NOMO-1 treated with DMSO at 0.1 percent for 48 hours (cell line): Measurements from ENCODE around the gene TNPO2.
"Not testable (repeated sequence)": the region's sequence is repeated elsewhere in the genome, so short reads cannot be mapped to it uniquely, and the experiment has no call there.

Experiments used
- DNase-seq: peaks from one replicate; lab custom pipeline; 2025; ENCODE audit not compliant: unreplicated experiment; lab: John Stamatoyannopoulos, UW

Gene TNPO2

GRCh38 chr19:12678039-12678438 lies 45.7 kb downstream of the TNPO2 start:
- not testable (repeated sequence) for DNase-seq

GRCh38 chr19:12676928-12677327 lies 46.8 kb downstream of the TNPO2 start:
- no peak for DNase-seq

GRCh38 chr19:12676384-12676792 lies 47.3 kb downstream of the TNPO2 start:
- peak; percentile 51 for DNase-seq

- DNase-seq = no peak
These were observed 47.8 kb downstream of the TNPO2 start for GRCh38 chr19:12675940-12676339.

- no peak for DNase-seq
These were observed 48.3 kb downstream of the TNPO2 start for GRCh38 chr19:12675399-12675798.

GRCh38 chr19:12672744-12673143 lies 51.0 kb downstream of the TNPO2 start:
- no peak for DNase-seq

- DNase-seq = no peak
These were observed 53.4 kb downstream of the TNPO2 start for GRCh38 chr19:12670159-12670928.

GRCh38 chr19:12669270-12670158 lies 54.2 kb downstream of the TNPO2 start:
- DNase-seq = peak; percentile 66

GRCh38 chr19:12668932-12669269 lies 54.8 kb downstream of the TNPO2 start:
- DNase-seq = no peak

GRCh38 chr19:12668346-12668745 lies 55.4 kb downstream of the TNPO2 start:
- DNase-seq = no peak

- no peak for DNase-seq
These were observed 55.9 kb downstream of the TNPO2 start for GRCh38 chr19:12667731-12668302.

GRCh38 chr19:12666265-12667048 lies 57.3 kb downstream of the TNPO2 start, which contains the start of the genes MAN2B1 and WDR83:
Gene MAN2B1, minus strand, starts transcription at chr19:12666742. Its CDS starts 41 bp downstream, at chr19:12666701.
Gene WDR83, plus strand, starts transcription at chr19:12666807. Its CDS starts 2,984 bp downstream, at chr19:12669791.
- DNase-seq = peak; percentile 48

- DNase-seq = no peak
These were observed 58.0 kb downstream of the TNPO2 start for GRCh38 chr19:12665671-12666264.

- peak; percentile 95 for DNase-seq
These were observed 58.5 kb downstream of the TNPO2 start for GRCh38 chr19:12665281-12665573.

- DNase-seq = no peak
These were observed 59.1 kb downstream of the TNPO2 start for GRCh38 chr19:12664406-12665280.

- DNase-seq = no peak
These were observed 62.8 kb downstream of the TNPO2 start for GRCh38 chr19:12660980-12661379.

- DNase-seq = no peak
These were observed 65.8 kb downstream of the TNPO2 start for GRCh38 chr19:12657966-12658365.

GRCh38 chr19:12656899-12657571 lies 66.7 kb downstream of the TNPO2 start:
- no peak for DNase-seq

- no peak for DNase-seq
These were observed 68.2 kb downstream of the TNPO2 start for GRCh38 chr19:12655546-12655945.
